ENCODE measurements around the gene CANT1.
A peak's percentile ranks its signal among the peaks of the same experiment; 100 is the strongest.

CANT1 gene

GRCh38 chr17:79047291-79047920 lies 37.8 kb upstream of the CANT1 start:
- Mint-ChIP-seq H3K4me1 (peaks cover 0 to 6% of the 10 kb centered on the region in 2 donors), H3K9me3 (no peaks in the 10 kb centered on the region), H3K27ac (no peak overlapping the region), H3K4me3 (no peak overlapping the region), H3K36me3 (no peaks in the 10 kb centered on the region), H3K27me3 (peaks cover 42 to 51% of the 10 kb centered on the region in 2 donors)
- no peak for DNase-seq
- no peak for ATAC-seq (replicated peaks)

DNA sequence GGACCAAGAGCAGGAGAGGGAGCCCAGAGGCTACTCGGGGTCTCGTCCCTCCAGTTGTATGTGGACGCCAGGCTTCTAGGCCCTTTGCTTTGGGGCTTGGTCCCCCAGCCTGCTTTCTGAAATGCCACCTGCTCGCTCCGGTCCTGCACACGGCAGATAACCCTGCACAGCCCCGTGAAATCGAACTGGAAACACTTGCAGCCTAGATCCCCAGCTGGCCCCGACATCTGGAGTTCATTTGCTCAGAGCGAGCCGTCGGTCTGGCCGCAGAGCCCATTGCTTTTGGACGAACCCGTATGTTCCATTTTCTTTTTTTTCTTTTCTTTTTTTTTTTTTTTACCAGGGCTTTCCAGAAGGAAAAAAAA lies 37.3 kb upstream of the CANT1 start:
- no peak overlapping the region for H3K27ac Mint-ChIP-seq
- H3K4me3 Mint-ChIP-seq: no peak overlapping the region
- no peak for ATAC-seq (replicated peaks)
- DNase-seq: no peak
- H3K27me3 Mint-ChIP-seq: peaks cover 37 to 51% of the 10 kb centered on the region in 2 donors
- H3K36me3 Mint-ChIP-seq: no peaks in the 10 kb centered on the region
- peaks cover 0 to 6% of the 10 kb centered on the region in 2 donors for H3K4me1 Mint-ChIP-seq
- H3K9me3 Mint-ChIP-seq: no peaks in the 10 kb centered on the region

DNA sequence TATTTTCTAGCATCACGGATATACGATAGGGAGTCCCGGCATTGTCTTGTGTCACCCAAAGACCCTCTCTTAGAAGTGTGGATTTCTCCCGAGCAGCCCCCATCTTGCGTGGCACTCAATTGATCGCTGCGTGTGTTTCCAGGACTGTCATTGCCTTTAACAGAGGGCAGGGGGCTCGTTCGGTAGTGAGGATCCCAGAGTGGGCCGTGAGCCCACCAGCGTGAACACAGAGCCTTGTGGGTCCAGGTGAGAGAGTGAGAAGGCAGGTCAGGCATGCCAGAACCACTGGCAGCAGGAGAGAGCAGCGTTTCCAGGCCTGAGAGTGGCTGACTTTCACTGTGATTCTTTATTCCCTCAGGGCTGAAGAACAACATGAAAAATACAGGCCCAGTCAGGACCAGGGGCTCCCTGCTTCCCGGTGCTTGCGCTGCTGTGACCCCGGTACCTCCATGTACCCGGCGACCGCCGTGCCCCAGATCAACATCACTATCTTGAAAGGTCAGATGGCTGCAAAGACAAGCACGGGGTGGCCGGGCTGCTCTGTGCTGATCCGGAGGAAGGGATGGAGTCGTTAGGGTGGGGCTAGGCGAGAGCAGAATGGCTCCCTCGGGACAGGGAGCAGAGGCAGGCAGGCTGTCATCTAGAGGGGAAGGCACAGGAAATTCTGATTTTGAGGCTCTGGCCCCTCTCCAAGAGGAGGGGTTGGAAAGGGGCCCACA lies 36.8 kb upstream of the CANT1 start:
- no peak for ATAC-seq (replicated peaks)
- Mint-ChIP-seq H3K27me3 (peaks cover 36 to 51% of the 10 kb centered on the region in 2 donors), H3K9me3 (no peaks in the 10 kb centered on the region)

DNA sequence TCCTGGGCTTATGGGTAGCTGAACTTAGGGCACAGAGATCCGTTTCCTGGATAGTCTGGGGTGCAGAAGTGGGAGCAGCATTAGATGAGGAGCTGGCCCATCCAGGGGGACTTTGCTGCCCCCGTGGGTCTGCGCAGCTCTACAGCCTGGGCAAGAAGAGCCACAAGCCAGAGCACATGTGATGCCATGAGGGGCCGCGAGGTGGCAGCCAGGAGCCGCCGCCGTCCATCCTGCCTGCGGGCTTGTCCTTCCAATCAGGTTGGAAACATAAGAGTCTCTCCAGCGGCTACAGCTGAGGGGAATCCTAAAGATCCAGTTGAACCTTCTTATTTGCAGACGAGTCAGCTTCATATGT lies 36.3 kb upstream of the CANT1 start:
- H3K4me3 Mint-ChIP-seq: no peak overlapping the region
- DNase-seq (peak; percentile 30), ATAC-seq (replicated peaks) (peak; percentile 75 to 88)
- H3K27ac Mint-ChIP-seq: no peak overlapping the region
- H3K27me3 Mint-ChIP-seq: peaks cover 36 to 46% of the 10 kb centered on the region in 2 donors
- H3K36me3 Mint-ChIP-seq: no peaks in the 10 kb centered on the region
- H3K4me1 Mint-ChIP-seq: peaks cover 0 to 6% of the 10 kb centered on the region in 2 donors
- H3K9me3 Mint-ChIP-seq: no peaks in the 10 kb centered on the region

More for the DNA sequence above, 36.8 kb upstream of the CANT1 start:
- no peak for DNase-seq
- H3K4me3 Mint-ChIP-seq: no peak overlapping the region
- H3K4me1 Mint-ChIP-seq: peaks cover 0 to 6% of the 10 kb centered on the region in 2 donors
- no peak overlapping the region for H3K27ac Mint-ChIP-seq
- no peaks in the 10 kb centered on the region for H3K36me3 Mint-ChIP-seq

- Mint-ChIP-seq H3K27me3 (peaks cover 36 to 46% of the 10 kb centered on the region in 2 donors), H3K9me3 (no peaks in the 10 kb centered on the region), H3K36me3 (no peaks in the 10 kb centered on the region), H3K27ac (no peak overlapping the region), H3K4me1 (peaks cover 0 to 6% of the 10 kb centered on the region in 2 donors), H3K4me3 (no peak overlapping the region)
- ATAC-seq (replicated peaks): no peak
- DNase-seq: no peak
Observed at GRCh38 chr17:79045001-79045729, 35.6 kb upstream of the CANT1 start.

DNA sequence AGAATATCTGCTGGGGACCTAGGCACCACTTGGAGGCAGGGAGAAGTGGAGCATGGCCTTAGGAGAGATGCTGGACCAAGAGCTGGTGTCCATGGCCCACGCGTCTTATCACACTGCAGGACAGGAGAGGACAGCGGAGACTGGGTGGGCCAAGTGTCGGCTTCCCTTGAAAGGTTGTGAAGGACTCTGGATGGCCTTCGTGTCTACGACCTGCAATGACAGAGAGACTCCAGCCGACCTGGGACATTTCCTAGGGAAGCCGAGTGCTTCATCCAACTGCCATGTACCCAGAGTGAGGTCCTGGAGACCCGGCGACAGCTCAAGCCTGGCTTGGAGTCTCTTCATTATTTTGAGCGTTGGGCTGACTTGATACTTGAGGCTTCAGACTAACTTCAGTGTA lies 34.9 kb upstream of the CANT1 start:
- peaks cover 0 to 6% of the 10 kb centered on the region in 2 donors for H3K4me1 Mint-ChIP-seq
- peaks cover 36 to 44% of the 10 kb centered on the region in 2 donors for H3K27me3 Mint-ChIP-seq
- H3K4me3 Mint-ChIP-seq: no peak overlapping the region
- no peak overlapping the region for H3K27ac Mint-ChIP-seq
- no peaks in the 10 kb centered on the region for H3K9me3 Mint-ChIP-seq
- no peaks in the 10 kb centered on the region for H3K36me3 Mint-ChIP-seq
- no peak for ATAC-seq (replicated peaks)
- DNase-seq: no peak

DNA sequence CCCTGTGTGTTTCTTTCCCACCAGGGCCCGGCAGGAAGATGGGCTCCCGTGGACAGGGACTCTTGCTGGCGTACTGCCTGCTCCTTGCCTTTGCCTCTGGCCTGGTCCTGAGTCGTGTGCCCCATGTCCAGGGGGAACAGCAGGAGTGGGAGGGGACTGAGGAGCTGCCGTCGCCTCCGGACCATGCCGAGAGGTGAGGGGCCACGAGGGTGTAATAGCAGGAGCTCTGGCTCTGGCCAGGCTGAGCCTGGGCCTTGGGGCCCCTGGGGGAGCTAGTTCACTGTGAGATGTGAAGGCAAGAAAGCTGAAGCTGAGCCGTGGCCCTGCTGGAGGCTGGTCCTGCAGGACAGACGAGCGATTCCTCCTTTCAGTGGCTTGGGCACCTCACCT lies 34.4 kb upstream of the CANT1 start:
- peaks cover 36 to 40% of the 10 kb centered on the region in 2 donors for H3K27me3 Mint-ChIP-seq
- no peaks in the 10 kb centered on the region for H3K36me3 Mint-ChIP-seq
- H3K27ac Mint-ChIP-seq: no peak overlapping the region
- no peaks in the 10 kb centered on the region for H3K9me3 Mint-ChIP-seq
- ATAC-seq (replicated peaks): no peak
- no peak for DNase-seq
- H3K4me3 Mint-ChIP-seq: no peak overlapping the region
- peaks cover 0 to 6% of the 10 kb centered on the region in 2 donors for H3K4me1 Mint-ChIP-seq

DNA sequence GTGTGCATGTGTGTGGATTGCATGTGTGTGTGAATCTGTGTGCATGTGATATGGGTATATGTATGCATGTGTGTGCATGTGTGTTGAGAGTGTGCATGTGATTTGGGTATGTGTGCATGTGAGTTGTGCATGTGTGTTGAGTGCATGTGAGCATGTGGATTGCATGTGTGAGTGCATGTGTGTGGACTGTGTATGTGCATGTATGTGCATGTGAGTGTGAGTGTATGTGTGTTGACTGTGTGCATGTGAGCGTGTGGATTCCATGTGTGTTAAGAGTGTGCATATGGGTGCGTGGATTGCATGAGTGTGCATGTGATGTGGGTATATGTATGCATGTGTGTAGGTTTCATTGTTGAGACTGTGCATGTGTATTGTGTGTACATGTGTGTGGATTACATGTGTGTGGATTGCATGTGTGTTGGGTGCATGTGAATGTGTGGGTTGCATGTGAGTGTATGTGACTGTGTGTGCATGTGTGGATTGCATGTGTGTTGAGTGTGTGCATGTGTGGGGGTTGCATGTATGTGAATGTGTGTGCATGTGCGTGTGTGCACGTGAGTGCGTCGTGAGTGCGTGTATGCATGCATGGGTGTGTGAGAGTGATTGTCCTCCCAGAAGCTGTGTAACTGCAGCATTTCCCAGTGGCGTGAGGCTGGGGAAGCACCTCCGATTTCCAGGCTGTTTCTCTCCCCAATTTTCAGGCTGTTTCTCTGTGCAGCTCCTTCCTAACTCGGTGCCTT lies 33.8 kb upstream of the CANT1 start:
- ATAC-seq (replicated peaks): no peak
- no peak overlapping the region for H3K27ac Mint-ChIP-seq
- H3K27me3 Mint-ChIP-seq: peaks cover 36 to 41% of the 10 kb centered on the region in 2 donors
- H3K36me3 Mint-ChIP-seq: no peaks in the 10 kb centered on the region
- peaks cover 0 to 6% of the 10 kb centered on the region in 2 donors for H3K4me1 Mint-ChIP-seq
- no peak for DNase-seq
- no peak overlapping the region for H3K4me3 Mint-ChIP-seq
- no peaks in the 10 kb centered on the region for H3K9me3 Mint-ChIP-seq

DNA sequence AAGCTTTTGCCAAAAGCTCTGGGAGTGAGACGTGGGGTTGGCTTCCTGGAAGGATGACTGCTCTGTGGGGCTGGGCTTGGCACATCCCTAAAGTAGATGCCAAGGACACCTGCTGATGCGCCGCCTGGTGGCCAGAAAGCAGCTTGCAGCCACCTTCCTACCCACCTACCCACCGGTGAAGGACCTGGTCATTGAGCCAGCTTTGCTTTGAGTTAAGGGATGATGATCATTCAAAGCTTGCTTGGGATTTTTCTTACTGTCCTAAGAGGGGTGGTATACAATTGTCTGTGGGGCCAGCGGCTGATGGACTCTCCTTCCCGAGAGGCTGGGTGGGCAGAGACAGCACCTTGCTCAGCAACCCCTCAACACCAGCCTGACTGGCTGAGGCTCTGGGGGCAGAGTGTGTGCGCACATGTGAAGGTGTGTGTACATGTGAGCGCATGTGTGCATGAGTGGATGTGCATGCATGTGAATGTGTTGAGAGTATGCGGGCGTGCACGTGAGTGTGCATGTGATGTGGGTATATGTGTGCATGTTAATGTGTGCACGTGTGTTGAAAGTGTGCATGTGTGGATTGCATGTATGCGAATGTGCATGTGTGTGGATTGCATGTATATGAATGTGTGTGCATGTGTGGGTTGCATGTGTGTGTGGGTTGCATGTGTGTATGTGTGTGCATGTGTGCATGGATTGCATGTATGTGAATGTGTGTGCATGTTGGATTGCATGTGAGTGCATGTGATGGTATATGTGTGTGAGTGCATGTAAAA lies 33.0 kb upstream of the CANT1 start:
- peak; percentile 51 to 76 for ATAC-seq (replicated peaks)
- H3K36me3 Mint-ChIP-seq: no peaks in the 10 kb centered on the region

DNA sequence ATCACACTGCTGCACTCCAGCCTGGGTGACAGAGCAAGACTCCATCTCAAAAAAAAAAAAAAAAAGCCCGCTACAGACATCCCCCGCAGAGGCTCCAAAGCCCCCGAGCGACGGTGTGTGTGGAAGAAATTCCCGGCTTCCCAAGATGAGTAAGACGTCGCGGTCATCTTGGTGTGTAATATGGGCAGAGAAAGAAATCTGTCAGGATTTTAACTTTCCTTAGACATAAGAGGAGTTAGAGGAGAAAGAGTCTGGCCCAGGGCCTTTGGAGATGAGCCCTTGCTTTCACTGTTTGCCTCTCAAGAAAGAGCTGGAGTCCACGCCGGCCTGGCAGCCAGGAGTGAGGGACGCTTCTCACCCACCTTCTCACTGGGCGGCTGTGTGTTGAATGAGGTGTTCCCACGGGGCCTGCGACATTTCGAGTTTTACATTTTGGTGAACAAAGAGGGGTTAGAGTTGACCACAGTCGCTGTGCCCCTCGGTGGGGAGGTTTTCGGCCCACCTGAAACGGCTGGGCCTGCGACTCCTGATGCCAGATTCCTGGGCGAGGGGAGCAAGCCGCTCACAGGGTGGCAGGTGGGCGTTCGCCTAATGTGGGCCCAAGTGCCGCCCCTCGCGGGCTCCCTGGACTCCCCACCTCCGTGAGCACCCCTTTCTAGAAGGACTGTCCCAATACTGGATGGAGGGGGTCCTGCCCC lies 32.3 kb upstream of the CANT1 start:
- peak in 1 of 2 donors; percentile 24 for ATAC-seq (replicated peaks)
- H3K36me3 Mint-ChIP-seq: no peaks in the 10 kb centered on the region
- H3K27ac Mint-ChIP-seq: no peak overlapping the region
- no peak overlapping the region for H3K4me3 Mint-ChIP-seq
- no peak for DNase-seq
- H3K9me3 Mint-ChIP-seq: no peaks in the 10 kb centered on the region
- H3K27me3 Mint-ChIP-seq: peaks cover 36 to 41% of the 10 kb centered on the region in 2 donors
- H3K4me1 Mint-ChIP-seq: peaks cover 0 to 6% of the 10 kb centered on the region in 2 donors

More for the DNA sequence above, 33.0 kb upstream of the CANT1 start:
- no peak overlapping the region for H3K4me3 Mint-ChIP-seq
- peaks cover 36 to 41% of the 10 kb centered on the region in 2 donors for H3K27me3 Mint-ChIP-seq
- H3K9me3 Mint-ChIP-seq: no peaks in the 10 kb centered on the region
- no peak overlapping the region for H3K27ac Mint-ChIP-seq
- peaks cover 0 to 6% of the 10 kb centered on the region in 2 donors for H3K4me1 Mint-ChIP-seq
- no peak for DNase-seq

GRCh38 chr17:79041041-79041570 lies 31.5 kb upstream of the CANT1 start:
- H3K4me3 Mint-ChIP-seq: no peak overlapping the region
- H3K9me3 Mint-ChIP-seq: no peaks in the 10 kb centered on the region
- H3K27ac Mint-ChIP-seq: no peak overlapping the region
- no peak for ATAC-seq (replicated peaks)
- no peak for DNase-seq
- peaks cover 0 to 6% of the 10 kb centered on the region in 2 donors for H3K4me1 Mint-ChIP-seq
- H3K36me3 Mint-ChIP-seq: no peaks in the 10 kb centered on the region
- H3K27me3 Mint-ChIP-seq: peaks cover 32 to 36% of the 10 kb centered on the region in 2 donors

- no peaks in the 10 kb centered on the region for H3K9me3 Mint-ChIP-seq
- H3K4me1 Mint-ChIP-seq: no peaks in the 10 kb centered on the region
- no peak overlapping the region for H3K4me3 Mint-ChIP-seq
- no peak overlapping the region for H3K27ac Mint-ChIP-seq
- DNase-seq (no peak), ATAC-seq (replicated peaks) (no peak)
- H3K27me3 Mint-ChIP-seq: peaks cover 20 to 24% of the 10 kb centered on the region in 2 donors
- no peaks in the 10 kb centered on the region for H3K36me3 Mint-ChIP-seq
Observed at GRCh38 chr17:79039886-79040285, 30.3 kb upstream of the CANT1 start.

- DNase-seq: no peak
- Mint-ChIP-seq H3K36me3 (no peaks in the 10 kb centered on the region), H3K27me3 (peaks cover 14 to 16% of the 10 kb centered on the region in 2 donors), H3K4me1 (no peaks in the 10 kb centered on the region), H3K9me3 (no peaks in the 10 kb centered on the region), H3K4me3 (no peak overlapping the region), H3K27ac (no peak overlapping the region)
- no peak for ATAC-seq (replicated peaks)
Observed at GRCh38 chr17:79039171-79039570, 29.6 kb upstream of the CANT1 start.
